ENCODE measurements around the gene ALG8. TPM values are rescaled to one million over a fixed set of nuclear protein-coding genes. Genes with fewer than 3 reads are reported as not detected.

Gene ALG8
- total RNA-seq, 1 experiment from 2014 or later: 41.8 TPM

GRCh38 chr11:78168539-78169477, 29.4 kb upstream of the ALG8 start:
- Histone ChIP-seq H3K4me3 (no peak overlapping the region), H3K9me3 (replicated peaks) (no peaks in the 10 kb centered on the region), H3K27ac (peak overlapping the region; percentile 66), H3K36me3 (peaks cover 3% of the 10 kb centered on the region; the same call in 1 of the 2 replicates), H3K4me1 (replicated peaks) (peaks cover 14% of the 10 kb centered on the region), H3K27me3 (replicated peaks) (no peaks in the 10 kb centered on the region)
- peak in 1 of 2 experiments; percentile 35 for DNase-seq (ENCODE audit: low read depth in 1 of 2, low spot score in 2 of 2)

DNA sequence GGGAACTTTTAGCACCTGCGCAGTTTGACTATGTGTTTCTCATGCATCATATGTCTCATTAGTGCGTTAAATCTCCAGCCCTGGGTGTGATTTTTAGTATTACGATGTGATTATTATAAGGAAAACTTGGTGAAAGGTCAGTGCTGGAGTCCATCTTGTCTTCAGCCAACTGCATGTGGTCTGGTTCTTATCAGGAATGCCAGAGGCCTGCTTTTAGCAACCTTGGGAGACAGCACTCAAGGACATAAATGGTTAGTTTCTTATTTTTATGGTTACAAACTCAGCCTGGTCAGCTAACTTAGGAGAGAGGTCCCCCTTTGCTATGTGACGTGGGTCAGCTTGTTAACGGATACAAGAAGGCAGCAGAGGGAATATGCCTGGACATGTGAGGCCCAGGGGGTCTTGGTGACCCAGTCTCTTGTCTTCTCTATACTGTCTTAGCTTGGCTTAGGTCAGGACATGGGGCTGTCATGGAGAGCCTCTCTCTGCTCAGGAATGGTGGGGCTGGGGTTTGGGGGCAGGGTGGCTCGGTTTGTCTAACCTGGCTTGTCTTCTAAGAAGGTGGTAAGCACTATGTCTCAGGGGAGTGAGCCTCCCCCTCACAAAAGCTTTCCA, 27.5 kb upstream of the ALG8 start:
- Histone ChIP-seq H3K4me1 (replicated peaks) (peaks cover 14% of the 10 kb centered on the region), H3K9me3 (replicated peaks) (no peaks in the 10 kb centered on the region), H3K36me3 (no peaks in the 10 kb centered on the region), H3K27me3 (replicated peaks) (no peaks in the 10 kb centered on the region), H3K4me3 (no peak overlapping the region), H3K27ac (no peak overlapping the region)
- no peak for DNase-seq (ENCODE audit: low read depth in 1 of 2, low spot score in 2 of 2)

DNA sequence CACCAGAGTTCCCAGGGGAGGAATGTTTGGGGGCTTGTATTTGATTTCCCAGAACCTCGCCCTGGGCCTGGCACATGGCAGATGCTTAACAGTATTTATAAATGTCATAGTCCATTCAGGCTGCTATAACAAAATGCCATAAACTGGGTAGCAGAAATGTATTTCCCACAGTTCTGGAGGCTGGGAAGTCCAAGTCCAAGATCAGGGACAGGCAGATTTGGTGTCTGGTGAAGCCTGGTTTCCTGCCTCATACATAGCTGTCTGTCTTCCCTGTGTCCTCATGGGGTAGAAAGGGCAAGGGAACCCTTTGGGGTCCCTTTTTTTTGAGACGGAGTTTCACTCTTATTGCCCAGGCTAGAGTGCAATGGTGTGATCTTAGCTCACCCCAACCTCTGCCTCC, 25.0 kb upstream of the ALG8 start:
- no peak for DNase-seq (ENCODE audit: low read depth in 1 of 2, low spot score in 2 of 2)
- H3K36me3 ChIP-seq: no peaks in the 10 kb centered on the region
- H3K4me3 ChIP-seq: no peak overlapping the region
- H3K27ac ChIP-seq: no peak overlapping the region
- H3K9me3 ChIP-seq (replicated peaks): no peaks in the 10 kb centered on the region
- H3K27me3 ChIP-seq (replicated peaks): no peaks in the 10 kb centered on the region
- peaks cover 12% of the 10 kb centered on the region for H3K4me1 ChIP-seq (replicated peaks)

- Histone ChIP-seq H3K27me3 (replicated peaks) (no peaks in the 10 kb centered on the region), H3K4me1 (replicated peaks) (peaks cover 6% of the 10 kb centered on the region), H3K36me3 (no peaks in the 10 kb centered on the region), H3K27ac (no peak overlapping the region), H3K9me3 (replicated peaks) (no peaks in the 10 kb centered on the region), H3K4me3 (no peak overlapping the region)
- no peak for DNase-seq (ENCODE audit: low read depth in 1 of 2, low spot score in 2 of 2)
These were observed 24.4 kb upstream of the ALG8 start for GRCh38 chr11:78163828-78164227.

GRCh38 chr11:78161962-78162371, 22.5 kb upstream of the ALG8 start:
- Histone ChIP-seq H3K4me1 (replicated peaks) (no peaks in the 10 kb centered on the region), H3K36me3 (no peaks in the 10 kb centered on the region), H3K4me3 (no peak overlapping the region), H3K27me3 (replicated peaks) (no peaks in the 10 kb centered on the region), H3K27ac (no peak overlapping the region), H3K9me3 (replicated peaks) (no peaks in the 10 kb centered on the region)
- DNase-seq (ENCODE audit: low read depth in 1 of 2, low spot score in 2 of 2): no peak

DNA sequence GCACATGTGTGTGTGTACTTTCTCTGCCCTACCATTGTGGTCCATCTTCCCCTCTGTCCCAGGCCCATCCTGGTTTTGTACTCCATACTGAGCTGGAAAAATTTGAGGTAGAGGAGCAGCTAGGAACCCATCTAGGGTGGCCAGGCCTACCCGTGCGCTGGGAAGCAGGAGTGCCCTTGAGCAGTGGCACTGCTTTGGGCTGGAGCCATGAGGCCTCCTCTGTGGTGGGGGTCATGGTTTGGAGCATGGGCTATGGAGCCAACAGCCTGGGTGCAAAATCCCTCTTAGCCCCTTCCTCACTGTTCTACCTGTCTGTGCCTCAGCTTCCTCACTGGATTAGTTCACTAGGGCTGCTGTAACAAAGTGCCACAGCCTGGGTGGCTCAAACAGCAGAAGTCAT, 21.9 kb upstream of the ALG8 start:
- Histone ChIP-seq H3K4me1 (replicated peaks) (no peaks in the 10 kb centered on the region), H3K27me3 (replicated peaks) (no peaks in the 10 kb centered on the region), H3K9me3 (replicated peaks) (no peaks in the 10 kb centered on the region), H3K27ac (no peak overlapping the region), H3K4me3 (no peak overlapping the region), H3K36me3 (no peaks in the 10 kb centered on the region)
- no peak for DNase-seq (ENCODE audit: low read depth in 1 of 2, low spot score in 2 of 2)

- H3K4me1 ChIP-seq (replicated peaks): no peaks in the 10 kb centered on the region
- DNase-seq (ENCODE audit: low read depth in 1 of 2, low spot score in 2 of 2): no peak
- H3K4me3 ChIP-seq: no peak overlapping the region
- H3K27ac ChIP-seq: no peak overlapping the region
- H3K36me3 ChIP-seq: no peaks in the 10 kb centered on the region
- H3K27me3 ChIP-seq (replicated peaks): no peaks in the 10 kb centered on the region
- H3K9me3 ChIP-seq (replicated peaks): no peaks in the 10 kb centered on the region
These were observed 21.1 kb upstream of the ALG8 start for GRCh38 chr11:78160557-78160956.

DNA sequence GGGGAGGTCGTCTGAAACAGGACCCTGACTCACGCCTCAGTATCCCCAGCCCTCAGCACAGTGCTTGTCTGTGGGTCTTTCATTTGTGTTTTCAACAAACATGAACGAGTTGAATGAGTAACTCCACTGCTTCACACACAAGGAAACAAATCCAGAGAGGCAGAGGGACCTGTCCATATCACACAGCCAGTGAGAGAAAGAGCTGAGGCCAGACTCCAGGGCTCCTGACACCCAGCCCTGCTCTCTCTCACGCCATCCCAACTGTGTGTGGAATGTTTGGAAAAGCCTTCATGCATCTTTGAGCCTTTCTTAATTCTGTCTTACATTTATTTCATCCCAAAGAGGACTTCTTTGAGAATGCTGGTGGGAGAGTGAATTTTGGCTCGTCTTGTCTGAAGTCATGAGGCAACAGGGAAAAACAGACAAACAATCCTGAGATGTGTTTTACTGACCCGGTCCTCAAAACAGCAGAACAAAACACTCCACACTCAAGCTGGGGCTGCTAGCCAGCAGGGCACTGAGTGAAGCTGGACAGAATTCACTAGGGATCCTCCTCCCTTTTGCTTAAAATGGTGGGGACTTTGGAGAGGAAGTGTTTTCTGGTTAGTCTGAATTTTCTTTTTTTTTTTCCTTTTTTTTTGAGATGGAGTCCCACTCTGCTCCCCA, 19.7 kb upstream of the ALG8 start:
- Histone ChIP-seq H3K9me3 (replicated peaks) (no peaks in the 10 kb centered on the region), H3K36me3 (no peaks in the 10 kb centered on the region), H3K4me3 (no peak overlapping the region), H3K27me3 (replicated peaks) (no peaks in the 10 kb centered on the region), H3K4me1 (replicated peaks) (no peaks in the 10 kb centered on the region), H3K27ac (no peak overlapping the region)
- no peak for DNase-seq (ENCODE audit: low read depth in 1 of 2, low spot score in 2 of 2)

DNA sequence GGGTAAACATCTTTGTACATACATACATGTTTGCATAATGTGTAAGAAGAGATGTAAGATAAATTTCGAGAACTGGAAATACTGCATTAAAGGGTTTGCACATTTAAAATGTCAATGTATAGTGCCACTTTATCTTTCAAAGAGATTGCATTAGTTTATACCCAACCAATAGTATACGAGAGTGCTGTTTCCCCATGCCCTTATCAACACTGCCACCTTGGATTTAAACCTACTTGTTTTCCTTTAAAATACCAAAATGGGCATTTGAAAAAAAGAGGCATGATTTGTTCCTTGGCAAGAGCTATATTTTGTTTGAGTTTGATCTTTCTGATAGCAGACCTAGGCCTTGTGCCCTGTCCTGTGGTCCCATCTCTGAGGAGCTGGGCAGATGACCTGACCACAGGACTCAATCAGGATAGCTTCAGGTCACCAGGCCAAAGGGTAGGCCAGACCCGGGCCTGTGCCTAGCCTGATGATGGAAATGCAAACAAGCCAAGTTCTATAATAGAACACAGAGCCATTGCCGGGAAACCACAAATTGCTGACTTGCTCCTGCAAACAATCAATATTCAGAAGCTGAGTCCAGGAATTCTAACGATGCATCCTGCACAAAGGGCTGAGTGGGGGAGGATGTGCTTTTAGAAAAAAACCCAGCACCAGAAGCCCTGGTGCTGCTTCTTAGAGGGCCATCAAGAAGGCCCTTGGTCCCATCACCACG, 16.9 kb upstream of the ALG8 start:
- no peaks in the 10 kb centered on the region for H3K27me3 ChIP-seq (replicated peaks)
- H3K4me3 ChIP-seq: no peak overlapping the region
- no peak for DNase-seq (ENCODE audit: low read depth in 1 of 2, low spot score in 2 of 2)
- H3K27ac ChIP-seq: no peak overlapping the region
- H3K9me3 ChIP-seq (replicated peaks): no peaks in the 10 kb centered on the region
- no peaks in the 10 kb centered on the region for H3K4me1 ChIP-seq (replicated peaks)
- no peaks in the 10 kb centered on the region for H3K36me3 ChIP-seq

GRCh38 chr11:78151804-78152203, 12.4 kb upstream of the ALG8 start:
- Histone ChIP-seq H3K36me3 (no peaks in the 10 kb centered on the region), H3K27ac (no peak overlapping the region), H3K4me1 (replicated peaks) (no peaks in the 10 kb centered on the region; the same call in 1 of the 2 replicates), H3K4me3 (no peak overlapping the region), H3K27me3 (replicated peaks) (no peaks in the 10 kb centered on the region), H3K9me3 (replicated peaks) (no peaks in the 10 kb centered on the region)
- no peak for DNase-seq (ENCODE audit: low read depth in 1 of 2, low spot score in 2 of 2)

GRCh38 chr11:78150754-78151153, 11.3 kb upstream of the ALG8 start:
- H3K9me3 ChIP-seq (replicated peaks): no peaks in the 10 kb centered on the region
- H3K4me1 ChIP-seq (replicated peaks): no peaks in the 10 kb centered on the region; the same call in 1 of the 2 replicates
- no peaks in the 10 kb centered on the region for H3K36me3 ChIP-seq
- no peak for DNase-seq (ENCODE audit: low read depth in 1 of 2, low spot score in 2 of 2)
- H3K27me3 ChIP-seq (replicated peaks): no peaks in the 10 kb centered on the region
- H3K4me3 ChIP-seq: no peak overlapping the region
- no peak overlapping the region for H3K27ac ChIP-seq

- H3K9me3 ChIP-seq (replicated peaks): no peaks in the 10 kb centered on the region
- no peaks in the 10 kb centered on the region; the same call in 1 of the 2 replicates for H3K4me1 ChIP-seq (replicated peaks)
- no peak for DNase-seq (ENCODE audit: low read depth in 1 of 2, low spot score in 2 of 2)
- H3K4me3 ChIP-seq: no peak overlapping the region
- no peaks in the 10 kb centered on the region for H3K27me3 ChIP-seq (replicated peaks)
- H3K27ac ChIP-seq: no peak overlapping the region
- H3K36me3 ChIP-seq: no peaks in the 10 kb centered on the region
These were observed 10.9 kb upstream of the ALG8 start for GRCh38 chr11:78150346-78150745.

DNA sequence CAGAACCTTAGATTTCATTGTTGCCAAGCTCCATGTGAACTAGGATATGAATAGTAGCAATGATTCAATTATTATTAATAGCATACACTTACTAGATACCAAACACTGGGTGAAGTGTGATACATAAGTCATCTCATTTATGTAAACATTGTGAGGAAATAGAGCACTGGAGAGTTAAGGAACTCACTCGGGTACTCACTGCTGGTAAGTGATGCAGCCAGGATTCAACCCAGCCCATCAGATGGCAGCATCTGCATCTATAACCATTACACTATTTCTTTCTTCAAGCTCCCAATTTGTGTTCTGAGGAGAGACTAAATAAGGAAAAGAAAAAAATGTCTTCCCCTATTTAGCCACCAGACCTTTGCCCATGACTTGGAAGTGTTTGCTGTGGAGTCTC, 10.2 kb upstream of the ALG8 start:
- Histone ChIP-seq H3K4me3 (no peak overlapping the region), H3K4me1 (replicated peaks) (no peaks in the 10 kb centered on the region; the same call in 1 of the 2 replicates), H3K36me3 (no peaks in the 10 kb centered on the region), H3K27me3 (replicated peaks) (no peaks in the 10 kb centered on the region), H3K9me3 (replicated peaks) (no peaks in the 10 kb centered on the region), H3K27ac (no peak overlapping the region)
- DNase-seq (ENCODE audit: low read depth in 1 of 2, low spot score in 2 of 2): no peak

Data from SJSA1 (cell line).